ENCODE results near the gene HSPD1.

The HSPD1 gene

GRCh38 chr2:197453123-197453913 lies 46.3 kb downstream of the HSPD1 start, which contains the start of gene COQ10B:
COQ10B (plus strand) TSS chr2:197453552; CDS start chr2:197453561, 9 bp downstream.
- TF ChIP-seq MAX (IDR thresholded peaks at IDR 0.05) (peak; percentile 77), FOXM1 (IDR thresholded peaks at IDR 0.05; ENCODE audit: borderline replicate concordance, low read depth) (no peak), TAF1 (IDR thresholded peaks at IDR 0.05; ENCODE audit: low read depth) (peak; percentile 48; the same call in 1 of the 2 replicates), YY1 (IDR thresholded peaks at IDR 0.05; ENCODE audit: low read depth) (peak; percentile 84), EGR1 (IDR thresholded peaks at IDR 0.05) (no peak), EP300 (IDR thresholded peaks at IDR 0.05; ENCODE audit: borderline replicate concordance) (no peak), RAD21 (IDR thresholded peaks at IDR 0.05; ENCODE audit: low read depth) (no peak), NFIC (IDR thresholded peaks at IDR 0.05) (no peak), TEAD4 (IDR thresholded peaks at IDR 0.05) (no peak), USF1 (IDR thresholded peaks at IDR 0.05) (no peak), ZBTB7A (IDR thresholded peaks at IDR 0.05; ENCODE audit: low read depth) (peak; percentile 88), TCF12 (IDR thresholded peaks at IDR 0.05; ENCODE audit: low read depth) (peak; percentile 32; the same call in 1 of the 2 replicates), CEBPB (IDR thresholded peaks at IDR 0.05) (peak; percentile 93), CREB1 (IDR thresholded peaks at IDR 0.05; ENCODE audit: low read depth) (peak; percentile 89)
- TF ChIP-seq, protein P1, sequence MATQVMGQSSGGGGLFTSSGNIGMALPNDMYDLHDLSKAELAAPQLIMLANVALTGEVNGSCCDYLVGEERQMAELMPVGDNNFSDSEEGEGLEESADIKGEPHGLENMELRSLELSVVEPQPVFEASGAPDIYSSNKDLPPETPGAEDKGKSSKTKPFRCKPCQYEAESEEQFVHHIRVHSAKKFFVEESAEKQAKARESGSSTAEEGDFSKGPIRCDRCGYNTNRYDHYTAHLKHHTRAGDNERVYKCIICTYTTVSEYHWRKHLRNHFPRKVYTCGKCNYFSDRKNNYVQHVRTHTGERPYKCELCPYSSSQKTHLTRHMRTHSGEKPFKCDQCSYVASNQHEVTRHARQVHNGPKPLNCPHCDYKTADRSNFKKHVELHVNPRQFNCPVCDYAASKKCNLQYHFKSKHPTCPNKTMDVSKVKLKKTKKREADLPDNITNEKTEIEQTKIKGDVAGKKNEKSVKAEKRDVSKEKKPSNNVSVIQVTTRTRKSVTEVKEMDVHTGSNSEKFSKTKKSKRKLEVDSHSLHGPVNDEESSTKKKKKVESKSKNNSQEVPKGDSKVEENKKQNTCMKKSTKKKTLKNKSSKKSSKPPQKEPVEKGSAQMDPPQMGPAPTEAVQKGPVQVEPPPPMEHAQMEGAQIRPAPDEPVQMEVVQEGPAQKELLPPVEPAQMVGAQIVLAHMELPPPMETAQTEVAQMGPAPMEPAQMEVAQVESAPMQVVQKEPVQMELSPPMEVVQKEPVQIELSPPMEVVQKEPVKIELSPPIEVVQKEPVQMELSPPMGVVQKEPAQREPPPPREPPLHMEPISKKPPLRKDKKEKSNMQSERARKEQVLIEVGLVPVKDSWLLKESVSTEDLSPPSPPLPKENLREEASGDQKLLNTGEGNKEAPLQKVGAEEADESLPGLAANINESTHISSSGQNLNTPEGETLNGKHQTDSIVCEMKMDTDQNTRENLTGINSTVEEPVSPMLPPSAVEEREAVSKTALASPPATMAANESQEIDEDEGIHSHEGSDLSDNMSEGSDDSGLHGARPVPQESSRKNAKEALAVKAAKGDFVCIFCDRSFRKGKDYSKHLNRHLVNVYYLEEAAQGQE (IDR thresholded peaks at IDR 0.05; ENCODE audit: low read depth), result no peak

GRCh38 chr2:197452754-197453122 lies 46.9 kb downstream of the HSPD1 start:
- TF ChIP-seq RAD21 (IDR thresholded peaks at IDR 0.05; ENCODE audit: low read depth) (no peak), TAF1 (IDR thresholded peaks at IDR 0.05; ENCODE audit: low read depth) (no peak), USF1 (IDR thresholded peaks at IDR 0.05) (no peak), NFIC (IDR thresholded peaks at IDR 0.05) (no peak), MAX (IDR thresholded peaks at IDR 0.05) (no peak), EGR1 (IDR thresholded peaks at IDR 0.05) (no peak), CREB1 (IDR thresholded peaks at IDR 0.05; ENCODE audit: low read depth) (no peak), CEBPB (IDR thresholded peaks at IDR 0.05) (no peak)
- TF ChIP-seq, protein P1 (IDR thresholded peaks at IDR 0.05; ENCODE audit: low read depth), result no peak

GRCh38 chr2:197450465-197450864 lies 49.2 kb downstream of the HSPD1 start:
- TF ChIP-seq MAX (IDR thresholded peaks at IDR 0.05) (no peak), NFIC (IDR thresholded peaks at IDR 0.05) (no peak), USF1 (IDR thresholded peaks at IDR 0.05) (no peak), ZBTB7A (IDR thresholded peaks at IDR 0.05; ENCODE audit: low read depth) (no peak), TAF1 (IDR thresholded peaks at IDR 0.05; ENCODE audit: low read depth) (no peak), CEBPB (IDR thresholded peaks at IDR 0.05) (no peak), RAD21 (IDR thresholded peaks at IDR 0.05; ENCODE audit: low read depth) (no peak), EGR1 (IDR thresholded peaks at IDR 0.05) (no peak), FOXM1 (IDR thresholded peaks at IDR 0.05; ENCODE audit: borderline replicate concordance, low read depth) (no peak), CREB1 (IDR thresholded peaks at IDR 0.05; ENCODE audit: low read depth) (no peak), EP300 (IDR thresholded peaks at IDR 0.05; ENCODE audit: borderline replicate concordance) (no peak), YY1 (IDR thresholded peaks at IDR 0.05; ENCODE audit: low read depth) (no peak), TEAD4 (IDR thresholded peaks at IDR 0.05) (no peak), TCF12 (IDR thresholded peaks at IDR 0.05; ENCODE audit: low read depth) (no peak)
- TF ChIP-seq, protein P1 (IDR thresholded peaks at IDR 0.05; ENCODE audit: low read depth), result no peak

All from Ishikawa (cell line).